ENCODE measurements around the gene GRIN3B.

GRIN3B gene

DNA sequence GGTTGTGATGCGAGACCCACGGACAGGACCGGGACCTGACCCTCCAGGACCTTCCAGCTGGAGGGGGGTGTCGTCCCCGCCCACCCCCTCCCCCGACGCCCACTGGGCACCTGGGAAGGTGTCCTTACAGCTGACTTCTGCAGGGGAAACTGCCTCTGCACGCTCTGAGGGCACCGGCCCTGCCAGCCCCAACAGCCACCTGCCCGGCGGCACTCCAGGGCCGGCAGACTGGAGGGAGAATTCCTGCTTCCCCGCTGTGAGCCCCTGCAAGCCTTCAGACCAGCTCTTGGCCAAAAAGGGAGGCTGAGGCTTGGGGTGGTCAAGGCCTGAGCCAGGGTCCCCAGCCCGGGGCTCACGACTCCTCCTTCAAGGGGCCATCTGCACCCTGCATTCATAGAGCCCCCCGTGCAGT is 27.4 kb downstream of the GRIN3B start:
- DNase-seq: no peak
- Histone ChIP-seq H3K4me3 (ENCODE audit: low read depth, low read length) (peak overlapping the region; percentile 96), H3K27me3 (replicated peaks) (no peaks in the 10 kb centered on the region), H3K36me3 (replicated peaks) (peaks cover 28% of the 10 kb centered on the region), H3K27ac (peak overlapping the region; percentile 23)
- in situ Hi-C loops (cut with HindIII; ENCODE audit: low pct_ligation_motif_present, low sequenced_read_pairs): no loop called here
- TF ChIP-seq, protein P1, sequence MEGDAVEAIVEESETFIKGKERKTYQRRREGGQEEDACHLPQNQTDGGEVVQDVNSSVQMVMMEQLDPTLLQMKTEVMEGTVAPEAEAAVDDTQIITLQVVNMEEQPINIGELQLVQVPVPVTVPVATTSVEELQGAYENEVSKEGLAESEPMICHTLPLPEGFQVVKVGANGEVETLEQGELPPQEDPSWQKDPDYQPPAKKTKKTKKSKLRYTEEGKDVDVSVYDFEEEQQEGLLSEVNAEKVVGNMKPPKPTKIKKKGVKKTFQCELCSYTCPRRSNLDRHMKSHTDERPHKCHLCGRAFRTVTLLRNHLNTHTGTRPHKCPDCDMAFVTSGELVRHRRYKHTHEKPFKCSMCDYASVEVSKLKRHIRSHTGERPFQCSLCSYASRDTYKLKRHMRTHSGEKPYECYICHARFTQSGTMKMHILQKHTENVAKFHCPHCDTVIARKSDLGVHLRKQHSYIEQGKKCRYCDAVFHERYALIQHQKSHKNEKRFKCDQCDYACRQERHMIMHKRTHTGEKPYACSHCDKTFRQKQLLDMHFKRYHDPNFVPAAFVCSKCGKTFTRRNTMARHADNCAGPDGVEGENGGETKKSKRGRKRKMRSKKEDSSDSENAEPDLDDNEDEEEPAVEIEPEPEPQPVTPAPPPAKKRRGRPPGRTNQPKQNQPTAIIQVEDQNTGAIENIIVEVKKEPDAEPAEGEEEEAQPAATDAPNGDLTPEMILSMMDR (IDR thresholded peaks at IDR 0.05; ENCODE audit: low read depth, low read length, missing control alignments): no peak

DNA sequence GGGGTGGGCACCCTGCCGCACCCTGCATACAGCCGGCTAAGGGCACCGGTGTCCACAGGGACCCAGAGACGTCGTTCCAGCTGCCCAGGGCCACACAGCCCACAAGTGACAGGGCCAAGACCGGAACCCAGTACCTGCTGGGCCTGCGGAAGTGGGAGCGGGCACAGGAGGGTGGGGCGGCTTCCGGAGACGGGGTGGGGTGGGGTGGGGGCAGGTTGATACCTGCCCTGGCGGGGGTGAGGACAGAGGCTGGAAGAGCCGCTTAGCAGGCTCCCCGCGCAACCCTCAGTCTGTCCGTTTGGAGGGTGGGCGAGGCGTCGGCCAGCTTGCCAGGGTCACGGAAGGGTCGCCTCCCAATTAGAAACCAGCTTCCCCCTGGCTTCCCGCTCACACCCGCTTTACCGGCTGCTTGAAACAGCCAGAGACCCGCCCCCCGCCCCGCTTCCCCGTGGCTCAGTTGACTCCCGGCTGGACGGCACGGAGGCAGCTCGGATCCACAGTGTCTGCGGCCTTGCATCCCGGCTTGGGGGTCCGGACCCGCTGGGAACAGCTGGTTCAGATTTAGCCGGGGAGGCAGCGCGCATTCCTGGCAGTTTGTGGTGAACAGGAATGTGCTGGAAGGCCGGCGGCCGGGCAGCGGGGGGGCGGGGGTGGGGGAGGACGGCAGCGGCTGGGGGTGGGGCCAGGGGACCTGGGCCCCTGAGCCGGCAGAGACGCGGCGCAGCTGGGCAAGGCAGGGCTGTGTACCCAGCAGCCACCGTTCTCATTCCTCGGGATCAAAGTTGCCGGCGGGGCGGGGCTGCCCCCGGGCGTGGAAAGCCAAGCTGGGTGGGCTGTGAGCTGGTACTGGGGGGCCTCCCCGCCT is 28.1 kb downstream of the GRIN3B start:
- TF ChIP-seq, protein P1 (IDR thresholded peaks at IDR 0.05; ENCODE audit: low read depth, low read length, missing control alignments): no peak
- in situ Hi-C loops (cut with HindIII; ENCODE audit: low pct_ligation_motif_present, low sequenced_read_pairs): no loop called here

DNA sequence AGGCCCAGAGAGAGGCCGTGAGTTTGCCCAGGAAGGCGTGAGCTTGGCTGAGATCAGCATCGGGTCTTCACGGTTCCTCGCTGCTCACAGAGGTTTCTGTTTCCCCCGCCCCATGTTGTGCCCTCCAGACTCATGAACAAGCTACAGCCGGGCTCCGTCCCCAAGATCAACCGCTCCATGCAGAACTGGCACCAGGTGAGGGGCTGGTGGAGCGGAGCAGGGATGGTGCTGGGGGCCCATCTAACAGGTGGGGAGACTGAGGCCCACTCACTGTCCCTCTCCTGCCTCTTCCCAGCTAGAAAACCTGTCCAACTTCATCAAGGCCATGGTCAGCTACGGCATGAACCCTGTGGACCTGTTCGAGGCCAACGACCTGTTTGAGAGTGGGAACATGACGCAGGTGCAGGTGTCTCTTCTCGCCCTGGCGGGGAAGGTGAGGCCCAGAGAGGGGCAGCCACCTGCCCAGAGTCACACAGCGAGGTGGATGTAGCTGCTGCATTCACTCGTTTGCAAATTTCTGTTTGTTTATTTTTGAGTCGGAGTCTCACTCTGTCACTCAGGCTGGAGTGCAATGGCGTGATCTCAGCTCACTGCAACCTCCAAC is 32.1 kb downstream of the GRIN3B start:
- Histone ChIP-seq H3K36me3 (replicated peaks) (peaks cover 56% of the 10 kb centered on the region), H3K27ac (no peak overlapping the region), H3K27me3 (replicated peaks) (no peaks in the 10 kb centered on the region), H3K4me3 (ENCODE audit: low read depth, low read length) (no peak overlapping the region)
- DNase-seq: no peak
- TF ChIP-seq, protein P1 (IDR thresholded peaks at IDR 0.05; ENCODE audit: low read depth, low read length, missing control alignments): no peak
- in situ Hi-C loops (cut with HindIII; ENCODE audit: low pct_ligation_motif_present, low sequenced_read_pairs): no loop called here

More for the DNA sequence above, 28.1 kb downstream of the GRIN3B start:
- Histone ChIP-seq H3K27me3 (replicated peaks) (no peaks in the 10 kb centered on the region), H3K4me3 (ENCODE audit: low read depth, low read length) (peak overlapping the region; percentile 96), H3K27ac (peak overlapping the region; percentile 44), H3K36me3 (replicated peaks) (peaks cover 34% of the 10 kb centered on the region)
- peak; percentile 89 for DNase-seq

DNA sequence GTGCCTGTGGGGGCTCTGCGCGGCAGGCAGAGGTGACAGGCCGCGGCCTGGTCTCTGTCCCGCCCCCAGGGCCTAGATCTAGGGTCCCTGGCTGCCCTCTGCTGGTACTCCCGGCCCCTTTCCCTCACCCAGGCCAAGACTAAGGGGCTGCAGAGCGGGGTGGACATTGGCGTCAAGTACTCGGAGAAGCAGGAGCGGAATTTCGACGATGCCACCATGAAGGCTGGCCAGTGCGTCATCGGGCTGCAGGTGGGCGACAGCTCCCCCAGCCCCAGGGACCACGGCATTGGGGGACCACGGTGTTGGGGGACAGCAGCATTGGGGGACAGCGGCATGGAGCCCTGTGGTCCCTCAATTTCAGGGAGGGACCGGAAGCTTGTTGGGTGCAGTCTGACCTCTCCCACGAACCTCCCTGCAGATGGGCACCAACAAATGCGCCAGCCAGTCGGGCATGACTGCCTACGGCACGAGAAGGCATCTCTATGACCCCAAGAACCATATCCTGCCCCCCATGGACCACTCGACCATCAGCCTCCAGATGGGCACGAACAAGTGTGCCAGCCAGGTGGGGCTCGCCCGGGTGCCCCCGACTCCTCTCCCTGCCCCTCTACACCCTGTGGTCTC is 35.9 kb downstream of the GRIN3B start:
- no peak for DNase-seq
- TF ChIP-seq, protein P1 (IDR thresholded peaks at IDR 0.05; ENCODE audit: low read depth, low read length, missing control alignments): peak; percentile 32
- H3K36me3 ChIP-seq (replicated peaks): peaks cover 57% of the 10 kb centered on the region
- no peaks in the 10 kb centered on the region for H3K27me3 ChIP-seq (replicated peaks)
- no peak overlapping the region for H3K4me3 ChIP-seq (ENCODE audit: low read depth, low read length)
- H3K27ac ChIP-seq: no peak overlapping the region
- in situ Hi-C loops (cut with HindIII; ENCODE audit: low pct_ligation_motif_present, low sequenced_read_pairs): no loop called here

DNA sequence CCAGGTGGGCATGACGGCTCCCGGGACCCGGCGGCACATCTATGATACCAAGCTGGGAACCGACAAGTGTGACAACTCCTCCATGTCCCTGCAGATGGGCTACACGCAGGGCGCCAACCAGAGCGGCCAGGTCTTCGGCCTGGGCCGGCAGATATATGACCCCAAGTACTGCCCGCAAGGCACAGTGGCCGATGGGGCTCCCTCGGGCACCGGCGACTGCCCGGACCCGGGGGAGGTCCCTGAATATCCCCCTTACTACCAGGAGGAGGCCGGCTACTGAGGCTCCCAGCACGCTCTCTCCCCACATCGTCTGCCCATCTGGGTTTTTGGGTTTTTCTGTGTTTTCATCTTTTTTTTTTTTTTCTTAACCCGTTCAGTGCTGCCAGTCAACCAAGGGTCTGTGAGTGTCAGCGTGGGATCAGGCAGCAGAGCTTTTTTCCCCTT is 37.4 kb downstream of the GRIN3B start:
- Histone ChIP-seq H3K27me3 (replicated peaks) (no peaks in the 10 kb centered on the region), H3K27ac (no peak overlapping the region), H3K4me3 (ENCODE audit: low read depth, low read length) (no peak overlapping the region), H3K36me3 (replicated peaks) (peaks cover 45% of the 10 kb centered on the region)
- in situ Hi-C loops (cut with HindIII; ENCODE audit: low pct_ligation_motif_present, low sequenced_read_pairs): no loop called here
- DNase-seq: no peak
- TF ChIP-seq, protein P1 (IDR thresholded peaks at IDR 0.05; ENCODE audit: low read depth, low read length, missing control alignments): no peak

All from brain microvascular endothelial cell (primary cell).